HG02885 (cell line): ENCODE data around the gene SALL2.
A peak's percentile ranks its signal among the peaks of the same experiment; 100 is the strongest.

ENCODE experiments used
- ATAC-seq: cut with Tn5 transposase; IDR thresholded peaks from one replicate; pipeline ENCODE4 v1.9.1; 2021; ENCODE audit warnings: mild to moderate bottlenecking; ENCODE audit not compliant: unreplicated experiment, poor library complexity

The SALL2 gene

DNA sequence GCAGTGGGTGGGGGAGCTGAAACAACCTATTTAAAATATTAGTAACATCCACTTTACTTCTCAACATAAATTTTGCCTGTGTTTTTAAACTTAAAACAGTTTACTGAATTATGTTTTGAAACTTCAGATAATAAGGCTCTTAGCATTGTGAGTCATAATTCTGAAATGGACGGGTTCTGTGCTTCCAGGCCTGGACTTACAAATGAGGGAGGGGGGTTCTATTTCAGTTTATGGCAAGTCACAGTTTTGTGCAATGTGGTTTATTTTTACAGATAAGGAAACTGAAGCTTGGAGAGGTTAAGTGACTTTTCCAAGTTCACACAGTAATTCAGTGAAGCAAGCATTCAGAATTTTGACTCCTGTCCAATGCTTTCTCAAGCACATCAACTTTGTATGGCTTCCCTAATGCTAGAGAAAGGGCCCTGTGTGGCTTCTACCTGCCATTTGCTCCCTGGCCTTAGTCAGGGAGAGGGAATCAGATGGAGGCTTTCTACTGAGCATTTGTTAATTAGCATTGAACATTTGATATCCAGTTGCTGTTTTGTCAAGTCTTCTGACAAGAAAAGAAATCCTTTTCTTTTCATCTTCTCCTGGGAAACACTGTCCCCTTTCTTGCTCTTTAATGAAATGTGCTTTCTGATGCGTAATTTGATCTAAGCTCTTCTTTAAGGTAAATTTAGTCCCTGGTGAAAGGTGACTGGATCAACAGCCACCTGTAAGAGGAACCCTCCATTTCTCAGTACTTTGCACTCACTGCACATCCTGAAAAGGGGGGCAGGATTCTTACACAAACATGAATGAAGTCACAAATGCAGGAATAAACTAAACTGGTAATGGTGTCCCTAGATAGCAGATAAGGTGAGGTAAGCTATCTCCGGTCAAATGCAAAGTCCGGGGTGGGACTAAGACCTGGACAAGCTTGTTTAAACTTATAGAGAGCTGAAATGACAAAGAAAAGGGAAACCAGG is 2.5 kb upstream of the SALL2 start:
- ATAC-seq = no peak

- ATAC-seq = no peak
These were observed 1.2 kb upstream of the SALL2 start for GRCh38 chr14:21527318-21527679.

GRCh38 chr14:21526672-21527317 is 649 bp upstream of the SALL2 start:
- ATAC-seq = no peak

DNA sequence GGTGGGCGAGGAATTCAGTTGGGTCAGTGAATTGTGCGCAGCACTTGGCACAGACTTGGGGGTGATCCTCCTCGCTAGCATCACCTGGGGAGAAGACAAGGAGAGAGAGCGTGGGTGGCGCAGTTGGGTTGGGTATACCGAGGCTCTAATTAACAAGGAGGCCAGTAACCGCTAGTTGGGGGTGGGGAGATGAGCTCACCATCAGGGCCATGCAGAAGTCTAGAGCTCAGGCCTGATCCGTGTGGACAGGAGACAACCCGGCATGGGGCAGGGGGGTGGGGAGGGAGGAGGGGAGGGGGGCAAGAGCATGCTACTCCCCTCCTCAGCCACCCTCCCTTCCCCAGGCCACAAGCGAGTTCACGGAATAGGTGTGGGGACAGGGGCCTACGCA is 580 bp downstream of the SALL2 start:
- no peak for ATAC-seq

- ATAC-seq = no peak
These were observed 1.3 kb downstream of the SALL2 start for GRCh38 chr14:21524575-21525490.

DNA sequence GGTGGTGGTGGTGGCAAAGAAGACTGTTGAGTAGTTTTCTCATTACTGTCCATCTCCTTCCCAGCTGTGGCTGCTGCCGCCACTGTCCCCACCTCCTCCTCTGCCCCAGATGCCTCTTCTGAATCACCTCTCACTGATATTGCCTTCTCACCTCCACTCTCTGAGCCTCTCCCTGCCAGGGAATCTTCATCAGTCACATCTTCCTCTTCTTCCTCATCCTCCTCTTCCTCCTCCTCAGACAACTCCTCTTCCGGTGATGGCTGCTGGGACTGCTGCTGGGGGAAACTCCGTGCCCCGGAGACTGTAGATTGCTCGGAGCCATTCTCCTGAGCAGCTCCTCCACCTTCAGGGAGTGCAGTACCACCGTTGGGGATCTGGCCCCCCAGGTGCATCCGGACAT is 2.9 kb downstream of the SALL2 start:
- ATAC-seq = no peak

- no peak for ATAC-seq
These were observed 4.6 kb downstream of the SALL2 start for GRCh38 chr14:21521501-21521900.

- ATAC-seq = no peak
These were observed 5.4 kb downstream of the SALL2 start for GRCh38 chr14:21520767-21521166.

DNA sequence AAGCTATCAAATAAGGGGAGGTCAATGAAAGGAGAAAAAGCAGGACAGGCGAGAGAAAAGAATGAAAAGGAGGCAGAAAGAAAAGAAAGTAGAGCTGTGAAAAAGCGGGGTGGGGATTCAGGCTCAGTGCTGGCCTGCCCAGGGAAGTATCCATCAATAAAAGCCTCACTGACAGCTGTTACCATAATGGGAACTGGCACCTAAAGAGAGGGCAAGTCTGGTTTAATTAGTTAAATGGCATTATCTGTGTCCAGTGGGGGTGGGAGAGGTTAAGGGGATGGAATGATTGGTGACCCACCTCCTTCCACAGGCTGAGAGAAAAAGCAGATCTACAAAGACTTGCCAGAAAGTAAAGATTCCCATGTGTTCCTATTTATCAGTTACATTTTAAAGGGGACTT is 7.4 kb downstream of the SALL2 start:
- ATAC-seq = no peak

DNA sequence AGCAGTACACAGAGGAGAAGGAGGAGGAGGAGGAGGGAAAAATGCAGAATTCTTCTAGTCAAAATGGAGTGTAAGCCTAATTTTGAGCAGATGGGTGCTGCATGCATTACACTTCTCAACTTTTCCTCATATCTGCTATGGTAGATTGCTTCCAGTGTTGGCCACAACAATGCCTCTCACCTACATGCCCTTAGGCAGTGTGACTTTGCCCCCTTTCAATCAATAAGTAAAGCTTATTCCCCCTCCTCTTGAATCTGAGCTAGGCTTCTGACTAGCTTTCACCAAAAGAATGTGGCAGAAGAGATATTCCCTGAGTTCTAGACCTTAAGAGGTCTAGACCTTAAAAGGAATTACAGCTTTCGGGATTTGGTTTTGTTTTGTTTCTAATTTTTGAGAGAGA is 11.8 kb downstream of the SALL2 start:
- ATAC-seq = no peak

GRCh38 chr14:21510735-21511657 is 15.2 kb downstream of the SALL2 start, which contains the start of gene METTL3:
Gene METTL3 (minus strand): TSS chr14:21511340. CDS start chr14:21511223, 117 bp downstream.
- ATAC-seq = peak; percentile 100

- no peak for ATAC-seq
These were observed 16.6 kb downstream of the SALL2 start for GRCh38 chr14:21509432-21510143.

- ATAC-seq = no peak
These were observed 19.6 kb downstream of the SALL2 start for GRCh38 chr14:21506557-21506956.

DNA sequence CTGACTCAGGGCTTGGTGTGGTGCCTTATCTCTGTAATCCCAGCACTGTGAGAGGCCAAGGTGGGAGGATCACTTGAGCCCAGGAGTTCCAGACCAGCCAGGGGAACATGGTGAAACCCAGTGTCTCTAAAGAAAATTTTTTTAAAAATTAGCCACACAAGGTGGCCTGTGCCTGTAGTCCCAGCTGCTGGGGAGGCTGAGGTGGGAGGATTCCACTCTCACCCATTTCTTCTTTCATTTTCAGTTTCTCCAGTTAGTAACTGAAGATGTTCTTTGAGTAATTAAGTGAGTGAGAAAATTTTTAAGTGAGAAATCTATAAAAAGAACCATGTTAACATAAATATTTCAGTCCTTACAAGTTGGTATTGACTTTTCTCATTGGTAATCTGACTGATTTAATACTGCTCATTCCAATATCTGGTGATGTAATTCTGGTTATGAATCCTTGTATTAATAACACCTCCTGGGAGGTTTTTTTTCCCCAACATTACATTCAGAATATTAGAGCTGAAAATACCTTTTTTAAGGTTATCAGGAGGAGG is 21.1 kb downstream of the SALL2 start:
- peak; percentile 91 for ATAC-seq

GRCh38 chr14:21503376-21503775 is 22.8 kb downstream of the SALL2 start:
- ATAC-seq = no peak

- ATAC-seq = no peak
These were observed 24.6 kb downstream of the SALL2 start for GRCh38 chr14:21501568-21501967.

GRCh38 chr14:21498540-21499526 is 27.3 kb downstream of the SALL2 start:
- ATAC-seq = peak; percentile 48
